KG1 (cell line): ENCODE data around the gene ZNF138.
A peak's percentile ranks its signal among the peaks of the same experiment; 100 is the strongest.

ENCODE experiments used
- DNase-seq: peaks from one replicate; lab custom pipeline; 2025; lab: John Stamatoyannopoulos, UW

Gene ZNF138

DNA sequence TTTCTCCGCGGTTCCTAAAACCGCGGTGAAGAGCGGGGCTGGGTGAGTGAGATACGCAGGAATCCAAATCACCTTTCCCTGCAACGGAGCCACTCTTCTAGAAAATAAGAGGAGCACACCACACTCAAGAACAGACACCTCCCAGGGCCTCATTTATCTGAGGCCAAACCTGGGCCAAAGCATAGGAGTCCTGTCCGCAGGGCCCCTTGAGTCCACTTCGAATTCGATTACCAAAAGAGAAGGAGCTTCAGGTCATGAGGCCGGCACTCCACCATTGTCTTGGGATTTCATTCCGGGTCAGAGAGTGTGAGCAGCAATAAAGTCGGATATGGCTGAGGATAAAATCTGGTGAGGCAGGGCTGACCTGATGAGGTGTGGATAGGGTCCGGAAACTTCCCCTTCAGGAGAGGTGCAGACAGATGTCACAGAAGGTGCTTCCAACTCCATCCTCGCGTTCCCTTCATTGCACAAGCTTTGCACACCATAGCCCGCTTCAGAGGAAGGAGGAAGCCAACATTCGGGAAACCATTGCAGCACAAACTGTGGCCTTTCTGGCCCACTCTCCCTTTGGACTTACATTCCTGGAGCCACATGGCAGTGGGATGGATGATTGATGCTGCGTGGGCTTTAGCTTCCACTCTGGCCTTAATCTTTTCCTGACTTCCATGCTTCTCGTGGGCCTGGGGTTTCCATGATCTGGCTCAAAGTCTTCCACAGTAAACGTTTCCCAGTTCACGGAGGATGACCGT lies 81.6 kb downstream of the ZNF138 start:
- DNase-seq: no peak

GRCh38 chr7:64876792-64877713 lies 82.8 kb downstream of the ZNF138 start:
- peak; percentile 5 for DNase-seq

GRCh38 chr7:64877714-64878610 lies 83.7 kb downstream of the ZNF138 start:
- no peak for DNase-seq

DNA sequence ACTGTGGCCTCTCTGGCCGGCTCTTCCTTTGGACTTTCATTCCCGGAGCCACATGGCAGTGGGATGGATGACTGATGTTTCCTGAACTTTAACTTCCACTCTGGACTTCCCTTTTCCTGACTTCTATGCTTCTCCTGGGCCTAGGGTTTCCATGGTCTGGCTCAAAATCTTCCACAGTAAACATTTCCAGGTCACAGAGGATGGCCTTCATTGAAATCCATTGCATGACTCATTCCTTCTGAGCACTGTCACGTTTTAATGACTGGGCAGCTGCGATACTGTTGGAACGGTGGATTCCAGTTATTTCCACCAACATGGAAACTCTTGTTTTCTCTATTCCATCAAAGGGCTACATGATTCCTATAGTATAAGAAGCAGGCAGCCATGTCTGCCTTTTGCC lies 84.5 kb downstream of the ZNF138 start:
- DNase-seq: no peak

DNA sequence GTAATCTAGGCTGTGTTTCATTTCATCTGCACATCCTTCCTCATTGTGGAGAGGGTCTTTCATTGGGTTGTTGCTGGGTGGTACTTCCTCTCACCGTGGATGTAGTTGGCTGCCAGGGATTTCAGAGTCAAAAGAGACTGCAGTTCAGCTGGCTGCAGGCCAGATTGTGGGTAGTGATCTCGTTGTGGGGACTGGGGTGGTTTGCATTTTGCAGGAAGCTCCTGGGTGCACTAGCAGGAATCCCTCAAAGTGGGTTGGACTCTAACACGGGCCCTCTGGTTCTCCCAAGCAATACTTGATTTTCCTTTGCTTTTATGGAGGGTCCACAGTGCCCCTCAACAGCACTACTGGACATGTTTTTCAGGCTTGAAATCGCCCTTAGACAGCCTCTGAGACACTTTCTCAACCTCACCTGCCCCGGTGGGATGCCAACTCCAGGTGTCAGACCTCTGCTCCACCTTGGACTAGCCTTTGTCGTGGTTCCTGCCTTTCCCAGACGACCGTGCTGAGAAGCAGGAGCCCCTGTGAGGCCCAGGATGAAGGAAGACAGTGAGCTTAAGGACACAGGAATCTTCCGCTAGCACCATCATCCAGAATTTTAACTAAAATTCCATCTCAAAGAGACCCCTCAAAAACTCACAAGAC lies 85.0 kb downstream of the ZNF138 start:
- no peak for DNase-seq

DNA sequence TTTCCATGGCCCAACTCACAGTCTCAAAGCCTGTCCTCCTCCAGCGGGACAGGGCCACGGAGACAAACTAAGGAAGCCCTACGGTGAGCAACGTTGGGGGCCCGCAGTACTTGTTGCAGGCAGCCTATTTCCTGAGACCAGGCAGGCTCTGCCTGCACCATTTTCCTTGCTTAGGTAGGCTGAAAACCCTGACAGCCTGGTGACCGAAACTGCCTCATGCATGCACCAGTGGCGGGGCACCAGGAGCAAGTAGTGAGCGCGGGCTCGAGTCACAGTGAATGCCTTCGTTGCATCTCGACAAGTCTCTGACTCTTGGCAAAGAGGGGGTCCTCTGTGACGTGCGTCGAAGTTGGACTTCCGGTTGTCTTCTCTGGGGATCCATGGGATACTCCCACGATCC lies 85.6 kb downstream of the ZNF138 start:
- DNase-seq: no peak

DNA sequence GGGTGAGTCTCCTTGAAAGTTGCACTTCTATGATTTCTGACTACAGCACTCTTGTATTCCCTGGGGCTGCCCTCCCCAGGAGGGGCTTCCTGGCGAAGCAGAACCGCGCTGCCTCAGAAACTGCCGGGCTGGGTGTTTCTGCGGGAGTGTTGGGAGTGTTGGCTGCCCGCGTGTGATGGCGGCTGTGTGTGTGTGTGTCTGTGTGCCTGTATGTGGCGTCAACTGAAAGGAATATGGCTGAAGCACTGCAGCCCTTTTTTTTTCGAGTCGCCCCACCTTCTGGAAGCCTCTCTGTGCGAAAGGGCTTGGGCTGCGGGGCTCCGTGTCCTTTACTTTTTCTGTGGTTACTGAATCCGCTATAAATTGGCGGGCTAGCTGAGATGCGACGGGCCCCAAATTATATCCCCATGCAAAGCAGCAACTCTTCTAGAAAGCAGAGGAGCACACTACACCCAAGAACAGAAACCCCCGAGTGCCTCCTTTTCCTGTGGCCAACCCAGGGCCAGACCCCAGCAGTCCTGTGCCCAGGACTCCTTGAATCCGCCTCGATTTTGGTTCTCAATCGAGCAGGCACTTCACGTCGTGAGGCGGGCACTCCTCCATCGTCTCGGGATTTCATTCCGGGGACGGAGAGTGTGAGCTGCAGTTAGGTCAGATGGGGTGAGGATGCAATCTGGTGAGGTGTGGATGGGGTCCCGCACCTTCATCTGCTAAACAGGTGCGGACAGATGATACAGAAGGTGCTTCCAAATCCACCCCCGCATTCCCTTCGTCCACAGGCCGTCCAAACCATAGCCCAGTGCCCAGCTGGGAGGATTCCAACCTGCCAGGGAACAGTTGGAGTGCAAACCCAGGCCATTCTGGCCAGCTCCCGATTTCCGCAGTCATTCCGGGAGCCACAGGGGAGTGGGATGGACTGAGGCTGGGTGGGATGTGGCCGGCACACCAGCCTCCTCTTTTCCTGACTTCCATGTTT lies 86.4 kb downstream of the ZNF138 start:
- DNase-seq: no peak

- no peak for DNase-seq
Observed at GRCh38 chr7:64881461-64882287, 87.4 kb downstream of the ZNF138 start.

GRCh38 chr7:64882341-64883112 lies 88.3 kb downstream of the ZNF138 start:
- no peak for DNase-seq
